ENCODE results near the gene MAPKBP1. TPM values are rescaled to one million over a fixed set of nuclear protein-coding genes. Genes with fewer than 3 reads are reported as not detected.

MAPKBP1 gene
- total RNA-seq, 1 donor from 2014 or later = 28.9 TPM

DNA sequence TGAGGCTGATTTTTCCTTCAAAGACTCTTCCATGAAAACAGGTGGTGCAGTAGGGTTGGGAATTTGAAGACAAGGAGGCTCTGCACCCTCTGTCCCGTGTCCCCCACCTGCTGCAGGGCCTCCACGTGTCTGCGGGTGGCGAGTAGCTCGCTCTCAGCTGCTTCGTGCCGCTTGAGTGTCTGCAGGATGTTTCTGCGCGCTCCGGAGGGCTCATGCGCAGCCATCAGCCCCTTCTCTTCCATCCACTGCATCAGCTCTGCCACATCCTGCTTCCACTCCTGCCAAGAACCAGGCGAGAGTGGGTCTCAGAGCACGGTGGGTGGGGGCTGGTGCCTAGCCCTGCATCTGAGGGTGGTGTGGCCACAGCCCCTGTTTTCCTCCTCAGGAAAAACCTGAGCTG is 101.7 kb downstream of the MAPKBP1 start:
- H3K27me3 Mint-ChIP-seq = peaks cover 26% of the 10 kb centered on the region
- no peak overlapping the region for H3K4me3 Mint-ChIP-seq (ENCODE audit: low read depth)
- no peaks in the 10 kb centered on the region for H3K36me3 Mint-ChIP-seq (ENCODE audit: insufficient read depth)
- H3K9me3 Mint-ChIP-seq (ENCODE audit: low read depth) = no peaks in the 10 kb centered on the region
- TF ChIP-seq, protein P1, sequence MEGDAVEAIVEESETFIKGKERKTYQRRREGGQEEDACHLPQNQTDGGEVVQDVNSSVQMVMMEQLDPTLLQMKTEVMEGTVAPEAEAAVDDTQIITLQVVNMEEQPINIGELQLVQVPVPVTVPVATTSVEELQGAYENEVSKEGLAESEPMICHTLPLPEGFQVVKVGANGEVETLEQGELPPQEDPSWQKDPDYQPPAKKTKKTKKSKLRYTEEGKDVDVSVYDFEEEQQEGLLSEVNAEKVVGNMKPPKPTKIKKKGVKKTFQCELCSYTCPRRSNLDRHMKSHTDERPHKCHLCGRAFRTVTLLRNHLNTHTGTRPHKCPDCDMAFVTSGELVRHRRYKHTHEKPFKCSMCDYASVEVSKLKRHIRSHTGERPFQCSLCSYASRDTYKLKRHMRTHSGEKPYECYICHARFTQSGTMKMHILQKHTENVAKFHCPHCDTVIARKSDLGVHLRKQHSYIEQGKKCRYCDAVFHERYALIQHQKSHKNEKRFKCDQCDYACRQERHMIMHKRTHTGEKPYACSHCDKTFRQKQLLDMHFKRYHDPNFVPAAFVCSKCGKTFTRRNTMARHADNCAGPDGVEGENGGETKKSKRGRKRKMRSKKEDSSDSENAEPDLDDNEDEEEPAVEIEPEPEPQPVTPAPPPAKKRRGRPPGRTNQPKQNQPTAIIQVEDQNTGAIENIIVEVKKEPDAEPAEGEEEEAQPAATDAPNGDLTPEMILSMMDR (IDR thresholded peaks at IDR 0.05; ENCODE audit: unreplicated experiment) = no peak
- H3K27ac Mint-ChIP-seq = no peak overlapping the region
- H3K4me1 Mint-ChIP-seq (ENCODE audit: low read depth) = no peaks in the 10 kb centered on the region
- DNase-seq (ENCODE audit: low spot score, unreplicated experiment) = no peak

DNA sequence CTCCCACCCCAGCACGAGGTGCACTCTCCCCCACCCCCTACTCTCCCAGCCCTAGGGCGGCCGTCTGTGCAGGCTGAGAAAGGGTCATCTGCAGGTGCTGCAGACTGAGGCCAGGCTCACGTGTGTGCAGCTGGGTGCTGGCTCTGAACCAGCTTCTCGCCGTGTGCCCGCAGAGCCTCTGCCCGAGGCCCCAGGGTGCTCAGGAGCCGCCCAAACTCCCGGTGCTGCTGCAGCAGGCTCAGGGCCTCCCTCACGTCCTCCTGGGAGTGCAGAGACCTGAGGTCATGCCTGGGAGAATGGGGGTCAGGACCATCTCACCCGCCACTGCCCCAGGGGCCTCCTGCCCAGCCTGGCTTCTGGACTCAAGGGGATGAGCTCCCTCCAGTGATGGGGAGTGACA is 102.4 kb downstream of the MAPKBP1 start:
- no peak for DNase-seq (ENCODE audit: low spot score, unreplicated experiment)
- Mint-ChIP-seq H3K27me3 (peaks cover 33% of the 10 kb centered on the region), H3K27ac (no peak overlapping the region), H3K36me3 (ENCODE audit: insufficient read depth) (no peaks in the 10 kb centered on the region), H3K4me3 (ENCODE audit: low read depth) (no peak overlapping the region), H3K4me1 (ENCODE audit: low read depth) (peaks cover 1% of the 10 kb centered on the region), H3K9me3 (ENCODE audit: low read depth) (no peaks in the 10 kb centered on the region)
- TF ChIP-seq, protein P1 (IDR thresholded peaks at IDR 0.05; ENCODE audit: unreplicated experiment) = no peak

Small RNAs within 50 kb of the gene (microRNA-seq; reads per million reads assigned to microRNA genes)
- not detected for gene MIR4310 (ENCODE audit: borderline number of aligned reads, unreplicated experiment)

Other genes with a start within 250 kb of the MAPKBP1 start
- gene RPAP1, start 230.2 kb upstream of the MAPKBP1 start, total RNA-seq = 63.8 and 69.4 TPM in 2 replicates
- gene TYRO3, start 215.3 kb upstream of the MAPKBP1 start, total RNA-seq = 86.7 and 106 TPM in 2 replicates
- gene MGA, start 114.1 kb upstream of the MAPKBP1 start, total RNA-seq = 64.0 and 71.2 TPM in 2 replicates
- 18.0 and 26.2 TPM in 2 replicates for gene JMJD7, start 53.6 kb downstream of the MAPKBP1 start, total RNA-seq
- gene PLA2G4B, start 64.4 kb downstream of the MAPKBP1 start, total RNA-seq = 13.1 and 13.8 TPM in 2 replicates
- gene SPTBN5, start 119.6 kb downstream of the MAPKBP1 start, total RNA-seq = 6.6 and 7.9 TPM in 2 replicates
- gene EHD4, start 198.1 kb downstream of the MAPKBP1 start, total RNA-seq = 17.2 and 18.4 TPM in 2 replicates
- gene PLA2G4E, start 246.6 kb downstream of the MAPKBP1 start, total RNA-seq = 0.09 TPM in 1 of 2 replicates, not detected in the other

Measured in progenitor cell of endocrine pancreas (in vitro differentiated cells).